KOPT-K1 (cell line): ENCODE data around the gene STRBP.

Experiments
- H3K27ac ChIP-seq: fragments of 200-600 bp; sonication (generic); 2 replicates; pipeline ENCODE4 v1.5.1; 2016; ENCODE audit warnings: antibody characterized with exemption, mild to moderate bottlenecking, low read depth, low read length; ENCODE audit not compliant: poor library complexity, severe bottlenecking
- H3K36me3 ChIP-seq: fragments of 200-600 bp; sonication (generic); 2 replicates; pipeline ENCODE4 v1.5.1; 2017; ENCODE audit warnings: antibody characterized with exemption, mild to moderate bottlenecking, low read length, moderate library complexity; ENCODE audit not compliant: insufficient read depth
- H3K9me3 ChIP-seq: fragments of 200-600 bp; sonication (generic); 2 replicates; pipeline ENCODE4 v1.5.1; 2017; ENCODE audit warnings: antibody characterized with exemption, low read length, mild to moderate bottlenecking; ENCODE audit not compliant: insufficient read depth, poor library complexity, severe bottlenecking

Gene STRBP

GRCh38 chr9:123084256-123084655, 184.1 kb downstream of the STRBP start:
- Histone ChIP-seq H3K36me3 (peaks cover 76% of the 10 kb centered on the region), H3K9me3 (no peaks in the 10 kb centered on the region), H3K27ac (no peak overlapping the region)

- no peaks in the 10 kb centered on the region for H3K9me3 ChIP-seq
- H3K27ac ChIP-seq, result no peak overlapping the region
- peaks cover 81% of the 10 kb centered on the region for H3K36me3 ChIP-seq
These were observed 184.7 kb downstream of the STRBP start for GRCh38 chr9:123083680-123084079.

- H3K27ac ChIP-seq, result no peak overlapping the region
- H3K36me3 ChIP-seq, result peaks cover 85% of the 10 kb centered on the region
- H3K9me3 ChIP-seq, result no peaks in the 10 kb centered on the region
These were observed 186.6 kb downstream of the STRBP start for GRCh38 chr9:123081824-123082223.

GRCh38 chr9:123080444-123080843, 187.9 kb downstream of the STRBP start:
- H3K9me3 ChIP-seq, result no peaks in the 10 kb centered on the region
- no peak overlapping the region for H3K27ac ChIP-seq
- peaks cover 85% of the 10 kb centered on the region for H3K36me3 ChIP-seq

GRCh38 chr9:123074628-123075027, 193.8 kb downstream of the STRBP start:
- Histone ChIP-seq H3K27ac (no peak overlapping the region), H3K36me3 (peaks cover 81% of the 10 kb centered on the region), H3K9me3 (no peaks in the 10 kb centered on the region)

GRCh38 chr9:123073991-123074422, 194.4 kb downstream of the STRBP start:
- Histone ChIP-seq H3K36me3 (peaks cover 75% of the 10 kb centered on the region), H3K9me3 (no peaks in the 10 kb centered on the region), H3K27ac (no peak overlapping the region)

DNA sequence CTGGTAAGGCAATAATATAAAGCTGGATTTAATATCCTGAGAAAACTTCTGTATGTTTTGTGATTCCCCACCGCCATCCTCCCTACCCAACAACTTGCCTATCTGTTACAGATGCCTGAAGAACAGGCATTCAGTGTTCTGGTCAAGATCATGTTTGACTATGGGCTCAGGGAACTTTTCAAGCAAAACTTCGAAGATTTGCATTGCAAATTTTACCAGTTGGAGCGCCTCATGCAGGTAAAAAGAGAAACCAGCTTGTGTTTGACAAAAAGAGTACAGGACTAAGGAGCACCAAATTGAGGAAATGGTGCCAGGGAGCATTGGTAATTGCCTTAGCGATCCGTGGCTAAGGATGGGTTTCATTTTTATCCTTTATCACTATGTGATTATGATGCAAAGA, 194.9 kb downstream of the STRBP start:
- Histone ChIP-seq H3K9me3 (no peaks in the 10 kb centered on the region), H3K36me3 (peaks cover 71% of the 10 kb centered on the region), H3K27ac (no peak overlapping the region)

- H3K36me3 ChIP-seq, result peaks cover 79% of the 10 kb centered on the region
- no peaks in the 10 kb centered on the region for H3K9me3 ChIP-seq
- H3K27ac ChIP-seq, result no peak overlapping the region
These were observed 195.9 kb downstream of the STRBP start for GRCh38 chr9:123072407-123072995.
